ENCODE results near the gene PDPK1. TPM values are rescaled to one million over a fixed set of nuclear protein-coding genes. Genes with fewer than 3 reads are reported as not detected.

Gene PDPK1
- total RNA-seq, 2 donors from 2014 or later = 29.2 to 30.3 TPM

- no peak for TF ChIP-seq CTCF (conservative IDR thresholded peaks at IDR 0.05)
- no peaks in the 10 kb centered on the region for H3K4me1 ChIP-seq (ENCODE audit: control insufficient read depth, insufficient read depth, low read length)
- no peak overlapping the region for H3K9ac ChIP-seq (ENCODE audit: extremely low read depth, low read length, poor library complexity, severe bottlenecking)
- H3K36me3 ChIP-seq (ENCODE audit: control insufficient read depth, insufficient read depth, low read length) = no peaks in the 10 kb centered on the region
- no peaks in the 10 kb centered on the region for H3K27me3 Mint-ChIP-seq (ENCODE audit: insufficient read depth)
- H3K27me3 ChIP-seq (ENCODE audit: control insufficient read depth, insufficient read depth, low read length, poor library complexity, severe bottlenecking) = no peaks in the 10 kb centered on the region
- H3K4me1 Mint-ChIP-seq = no peaks in the 10 kb centered on the region
- H3K9me3 ChIP-seq (ENCODE audit: control insufficient read depth, low read length) = no peaks in the 10 kb centered on the region
- no peaks in the 10 kb centered on the region for H3K9me3 Mint-ChIP-seq
- H3K4me3 Mint-ChIP-seq = no peak overlapping the region
- WGBS, 2 experiments (ENCODE audit: insufficient coverage in 1 of 2, insufficient read length in 1 of 2) = 84 to 92% methylated on average over 16 to 21 of the region's 21 CpGs
- no peak overlapping the region for H3K4me3 ChIP-seq (ENCODE audit: low read length)
- no peak for DNase-seq
- H3K36me3 Mint-ChIP-seq (ENCODE audit: low read depth) = peaks cover 7% of the 10 kb centered on the region
- no peak overlapping the region for H3K27ac Mint-ChIP-seq
- no peak overlapping the region for H3K27ac ChIP-seq (ENCODE audit: low read depth, low read length)
Measured at GRCh38 chr16:2497116-2497630, 40.6 kb upstream of the PDPK1 start.

DNA sequence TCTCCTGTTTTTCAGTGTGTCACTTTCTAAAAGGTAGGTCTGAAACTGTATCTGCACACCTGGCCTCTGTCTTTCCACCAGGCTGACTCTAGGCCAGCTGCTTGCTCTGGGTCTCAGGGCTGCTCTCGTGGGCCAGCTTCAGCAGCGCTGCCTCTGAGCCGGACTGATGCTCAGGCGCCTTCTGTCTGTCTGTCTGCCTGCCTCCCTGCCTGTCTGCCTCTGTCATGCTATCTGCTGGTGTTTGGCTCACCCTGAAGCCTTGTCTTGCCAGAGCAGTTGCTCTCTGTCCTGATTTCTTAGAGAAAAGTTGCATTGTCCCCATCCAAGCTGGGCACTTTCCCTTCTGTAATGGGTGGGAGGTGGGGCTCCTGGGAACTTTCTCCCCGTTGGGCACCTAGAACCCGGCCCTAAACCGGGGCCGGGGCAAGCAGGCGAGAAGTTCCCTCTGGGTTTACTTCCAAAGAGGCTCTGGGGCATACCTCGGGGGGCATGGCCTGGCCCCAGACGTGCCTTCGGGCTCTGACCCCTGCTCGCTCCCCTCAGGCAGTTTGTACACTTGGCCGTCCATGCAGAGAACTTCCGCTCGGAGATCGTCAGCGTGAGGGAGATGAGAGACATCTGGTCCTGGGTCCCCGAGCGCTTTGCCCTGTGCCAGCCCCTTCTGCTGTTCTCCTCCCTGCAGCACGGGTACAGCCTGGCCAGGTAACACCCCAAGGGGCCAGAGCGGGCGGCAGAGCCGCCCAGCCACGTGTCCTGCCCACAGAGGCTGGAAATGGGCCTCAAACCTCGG, 39.9 kb upstream of the PDPK1 start:
- Histone ChIP-seq H3K36me3 (ENCODE audit: control insufficient read depth, insufficient read depth, low read length) (peaks cover 3% of the 10 kb centered on the region), H3K27ac (ENCODE audit: low read depth, low read length) (no peak overlapping the region), H3K9ac (ENCODE audit: extremely low read depth, low read length, poor library complexity, severe bottlenecking) (no peak overlapping the region), H3K9me3 (ENCODE audit: control insufficient read depth, low read length) (no peaks in the 10 kb centered on the region), H3K4me1 (ENCODE audit: control insufficient read depth, insufficient read depth, low read length) (no peaks in the 10 kb centered on the region), H3K4me3 (ENCODE audit: low read length) (no peak overlapping the region), H3K27me3 (ENCODE audit: control insufficient read depth, insufficient read depth, low read length, poor library complexity, severe bottlenecking) (no peaks in the 10 kb centered on the region)
- WGBS, 2 experiments (ENCODE audit: insufficient coverage in 1 of 2, insufficient read length in 1 of 2) = 94% methylated on average over 20 to 26 of the region's 26 CpGs
- no peak for TF ChIP-seq CTCF (conservative IDR thresholded peaks at IDR 0.05)
- Mint-ChIP-seq H3K36me3 (ENCODE audit: low read depth) (peaks cover 7% of the 10 kb centered on the region), H3K4me1 (no peaks in the 10 kb centered on the region), H3K4me3 (no peak overlapping the region), H3K27me3 (ENCODE audit: insufficient read depth) (no peaks in the 10 kb centered on the region), H3K27ac (no peak overlapping the region), H3K9me3 (no peaks in the 10 kb centered on the region)
- DNase-seq = no peak

DNA sequence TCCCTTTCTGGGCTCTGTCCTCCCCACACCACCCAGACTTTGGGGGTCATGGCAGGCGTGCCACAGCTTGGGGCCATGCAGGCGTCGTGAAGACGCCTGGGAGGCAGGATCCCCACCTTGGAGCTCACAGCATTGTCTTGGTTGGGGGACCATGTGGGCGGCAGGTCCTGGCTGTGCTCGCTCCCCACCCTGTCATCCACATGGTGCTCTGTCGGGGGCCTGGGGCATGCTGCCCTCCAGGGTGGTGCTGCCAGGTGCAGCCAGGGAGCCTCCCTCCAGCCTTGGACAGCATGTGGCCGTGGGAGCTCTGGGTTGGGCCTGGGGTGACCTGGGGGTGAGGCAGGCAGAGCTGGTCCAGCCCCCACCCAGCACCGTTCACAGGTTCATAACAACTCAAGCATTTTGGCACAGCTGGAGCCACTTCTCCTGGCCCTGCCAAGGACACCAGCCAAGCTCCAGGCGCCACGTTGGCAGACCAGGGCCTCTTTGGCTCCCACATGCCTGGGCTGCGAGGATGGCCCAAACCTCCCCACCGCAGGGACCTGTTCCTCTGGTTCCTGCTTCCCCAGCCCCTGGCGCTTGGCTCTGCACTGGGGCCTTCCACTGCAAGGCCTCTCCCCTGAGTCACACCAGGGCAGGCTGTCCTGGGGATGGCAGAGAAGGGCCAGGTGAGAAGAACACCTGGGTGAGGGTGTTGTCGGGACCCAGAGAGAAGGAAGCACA, 39.1 kb upstream of the PDPK1 start:
- no peaks in the 10 kb centered on the region for H3K27me3 ChIP-seq (ENCODE audit: control insufficient read depth, insufficient read depth, low read length, poor library complexity, severe bottlenecking)
- peaks cover 3% of the 10 kb centered on the region for H3K36me3 ChIP-seq (ENCODE audit: control insufficient read depth, insufficient read depth, low read length)
- no peaks in the 10 kb centered on the region for H3K4me1 Mint-ChIP-seq
- no peak overlapping the region for H3K4me3 ChIP-seq (ENCODE audit: low read length)
- WGBS, 2 experiments (ENCODE audit: insufficient coverage in 1 of 2, insufficient read length in 1 of 2) = 94 to 100% methylated on average over 7 to 15 of the region's 15 CpGs
- H3K4me1 ChIP-seq (ENCODE audit: control insufficient read depth, insufficient read depth, low read length) = no peaks in the 10 kb centered on the region
- no peaks in the 10 kb centered on the region for H3K9me3 ChIP-seq (ENCODE audit: control insufficient read depth, low read length)
- peaks cover 7% of the 10 kb centered on the region for H3K36me3 Mint-ChIP-seq (ENCODE audit: low read depth)
- H3K27ac ChIP-seq (ENCODE audit: low read depth, low read length) = no peak overlapping the region
- no peak overlapping the region for H3K4me3 Mint-ChIP-seq
- H3K9ac ChIP-seq (ENCODE audit: extremely low read depth, low read length, poor library complexity, severe bottlenecking) = no peak overlapping the region
- TF ChIP-seq CTCF (conservative IDR thresholded peaks at IDR 0.05) = no peak
- no peak overlapping the region for H3K27ac Mint-ChIP-seq
- H3K27me3 Mint-ChIP-seq (ENCODE audit: insufficient read depth) = no peaks in the 10 kb centered on the region
- DNase-seq = no peak
- no peaks in the 10 kb centered on the region for H3K9me3 Mint-ChIP-seq
